ENCODE measurements around the gene LAMTOR4.

Gene LAMTOR4

DNA sequence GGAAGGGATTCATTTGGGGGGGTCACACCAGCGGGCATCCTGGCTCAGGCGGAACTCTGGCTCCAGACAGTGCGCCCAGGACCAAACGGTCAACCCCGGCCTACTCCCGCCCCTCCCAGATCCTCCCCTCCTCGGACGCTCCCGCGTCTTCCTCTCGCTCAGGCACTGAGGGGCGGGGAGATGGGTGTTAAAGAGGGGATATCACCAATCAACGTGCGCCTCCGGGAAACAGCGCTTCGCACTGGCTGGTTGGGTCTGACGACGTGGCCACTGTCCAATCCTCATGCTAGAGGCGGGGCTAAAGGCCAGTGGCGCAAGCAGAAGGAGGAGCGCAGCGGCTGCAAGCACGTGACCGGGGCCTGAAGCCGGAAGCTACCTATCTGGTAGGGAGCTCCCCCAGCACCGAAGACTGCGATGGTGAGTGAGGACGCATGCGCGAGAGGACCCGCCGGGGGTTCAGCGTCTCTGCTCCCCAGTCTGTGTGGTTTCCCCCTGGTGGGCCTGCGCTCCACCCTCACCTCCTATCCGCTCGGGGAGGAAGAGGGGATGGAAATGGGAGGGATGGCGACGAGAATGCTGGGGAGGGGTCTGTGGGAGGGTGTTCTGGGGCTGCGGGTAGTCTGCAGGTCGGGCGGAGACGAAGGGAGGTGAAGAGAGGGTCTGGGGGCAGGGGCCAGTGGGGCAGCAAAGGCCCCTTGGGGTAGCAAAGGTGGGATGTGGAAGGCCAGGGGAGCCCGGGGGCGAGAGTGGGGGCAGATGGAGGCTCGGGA, at the start of gene LAMTOR4:
LAMTOR4 (plus strand) TSS at position 360 of the 770 bp plus-strand sequence; CDS start at position 415, 55 bp downstream.
- peak; percentile 96 to 98 for DNase-seq

DNA sequence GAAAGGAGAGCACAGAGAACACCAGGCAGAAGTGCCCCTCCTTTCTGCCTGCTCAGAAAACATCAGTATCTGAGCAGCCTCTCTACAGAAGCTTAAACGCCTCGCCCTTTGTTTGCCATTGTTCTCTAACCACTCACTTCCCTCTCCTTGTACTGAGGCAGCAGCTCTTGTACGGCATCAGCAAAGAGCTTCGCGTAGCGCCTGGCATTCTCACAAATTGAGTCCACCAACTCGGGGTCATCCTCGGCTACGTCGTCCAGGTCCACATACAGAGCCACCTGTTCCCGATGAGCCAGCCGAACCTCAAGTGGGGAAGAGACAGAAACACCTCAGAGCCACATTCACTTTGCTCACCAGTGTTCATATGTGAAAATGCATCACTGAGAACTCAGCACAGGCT, 49.3 kb upstream of the LAMTOR4 start:
- no peak for DNase-seq

DNA sequence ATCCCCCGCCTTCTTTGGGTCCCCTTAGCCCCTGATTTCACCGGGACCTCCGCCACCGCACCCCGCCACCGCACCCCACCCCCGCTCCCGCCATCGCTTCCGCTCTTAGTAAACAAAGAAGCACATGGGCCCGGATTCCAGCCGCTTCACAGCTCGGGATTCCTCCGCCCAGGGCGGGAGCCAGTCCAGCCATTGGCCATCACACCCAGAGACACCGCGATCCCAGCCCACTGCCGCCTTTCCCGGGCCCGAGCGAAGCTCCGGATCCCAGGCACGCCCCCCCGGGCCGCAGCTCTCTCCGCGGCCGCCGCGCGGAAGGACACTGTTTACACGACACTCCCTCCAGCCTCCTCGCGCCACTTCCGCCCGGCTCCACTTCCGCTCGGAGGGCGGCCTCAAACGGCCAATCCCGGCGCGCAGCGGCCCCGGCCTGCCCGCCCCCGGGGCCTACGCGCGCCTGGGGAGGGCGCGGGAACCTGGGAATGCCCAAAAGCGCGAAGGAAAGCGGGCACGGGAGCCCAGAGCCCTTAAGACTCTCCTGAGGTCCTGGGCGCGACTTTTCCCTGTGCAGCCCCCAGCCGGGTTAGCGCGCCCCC, 48.2 kb upstream of the LAMTOR4 start:
- peak; percentile 84 to 88 for DNase-seq

DNA sequence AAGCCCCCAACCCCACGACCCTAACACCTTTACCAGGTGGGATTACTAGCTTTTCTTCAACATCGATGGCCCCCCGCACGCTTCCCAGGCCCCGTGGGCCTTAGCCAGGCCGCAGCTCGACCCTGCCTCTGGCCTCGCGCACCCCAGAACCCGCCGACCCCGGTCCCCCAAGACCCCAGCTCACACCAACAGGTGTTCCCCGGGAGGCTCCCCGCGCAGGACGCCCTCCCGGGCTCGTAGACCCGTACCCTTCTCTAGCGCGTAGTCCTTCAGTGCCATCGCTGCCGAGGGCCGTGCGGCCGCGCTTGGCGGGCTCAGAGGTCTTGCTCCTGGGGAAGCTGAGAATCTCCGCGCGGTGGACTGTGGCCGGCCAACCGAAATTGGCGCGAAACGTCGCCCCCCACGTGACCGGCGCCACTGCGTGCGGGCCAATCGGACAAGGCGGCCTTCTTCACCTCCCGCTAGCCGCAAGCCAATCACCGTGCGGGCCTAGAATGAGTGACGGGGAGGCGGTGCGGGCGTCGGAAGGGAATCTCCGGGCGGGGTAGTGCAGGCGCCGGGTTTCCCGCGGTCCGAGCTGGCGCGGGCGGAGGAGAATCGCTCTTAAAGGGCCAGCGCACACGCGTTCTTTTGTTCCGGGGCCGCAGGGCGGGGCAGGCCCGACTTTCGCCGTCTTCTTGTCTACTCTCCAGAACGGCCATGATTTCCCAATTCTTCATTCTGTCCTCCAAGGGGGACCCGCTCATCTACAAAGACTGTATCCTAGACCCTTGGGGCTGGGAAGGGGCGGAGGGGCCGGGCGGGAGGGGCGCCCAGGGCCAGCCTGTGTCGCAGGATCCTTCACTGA, 47.5 kb upstream of the LAMTOR4 start, which contains the start of the genes AP4M1 and MCM7:
AP4M1 (plus strand) TSS at position 628 of the 847 bp plus-strand sequence; CDS start at position 700, 72 bp downstream.
MCM7 (minus strand) TSS at position 382 of the 847 bp plus-strand sequence; CDS start at position 279, 103 bp downstream.
- DNase-seq: peak; percentile 92 to 93

DNA sequence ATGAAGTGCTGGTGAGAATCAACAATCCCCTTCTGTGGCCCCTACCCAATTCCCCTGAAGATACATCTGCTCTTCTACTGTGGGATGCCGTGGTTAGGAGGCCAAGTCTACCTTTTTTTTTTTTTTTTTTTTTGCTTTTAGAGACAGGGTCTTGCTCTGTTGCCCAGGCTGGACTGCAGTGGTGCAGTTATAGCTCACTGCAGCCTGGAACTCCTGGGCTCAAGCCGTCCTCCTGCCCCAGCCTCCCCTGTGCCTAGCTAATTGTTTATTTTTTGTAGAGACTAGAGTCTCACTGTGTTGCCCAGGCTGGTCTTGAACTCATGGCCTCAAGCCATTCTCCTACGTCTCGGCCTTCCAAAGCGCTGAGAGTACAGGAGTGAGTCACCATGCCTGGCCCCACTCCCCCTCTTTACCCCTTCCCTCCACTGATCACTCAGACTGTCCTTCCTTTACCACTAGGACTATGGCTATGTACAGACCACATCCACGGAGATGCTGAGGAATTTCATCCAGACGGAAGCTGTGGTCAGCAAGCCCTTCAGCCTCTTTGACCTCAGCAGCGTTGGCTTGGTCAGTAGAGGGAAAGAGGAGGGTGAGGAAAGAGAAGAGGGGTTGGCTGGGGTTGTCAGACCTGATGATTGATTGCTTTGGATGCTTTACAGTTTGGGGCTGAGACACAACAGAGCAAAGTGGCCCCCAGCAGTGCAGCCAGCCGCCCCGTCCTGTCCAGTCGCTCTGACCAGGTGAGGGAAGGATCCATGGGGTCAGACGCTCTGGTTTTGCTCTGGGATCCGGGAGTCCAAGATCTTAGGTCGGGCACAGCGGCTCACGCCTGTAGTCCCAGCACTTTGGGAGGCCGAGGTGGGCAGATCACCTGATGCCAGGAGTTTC, 45.5 kb upstream of the LAMTOR4 start:
- DNase-seq: no peak

DNA sequence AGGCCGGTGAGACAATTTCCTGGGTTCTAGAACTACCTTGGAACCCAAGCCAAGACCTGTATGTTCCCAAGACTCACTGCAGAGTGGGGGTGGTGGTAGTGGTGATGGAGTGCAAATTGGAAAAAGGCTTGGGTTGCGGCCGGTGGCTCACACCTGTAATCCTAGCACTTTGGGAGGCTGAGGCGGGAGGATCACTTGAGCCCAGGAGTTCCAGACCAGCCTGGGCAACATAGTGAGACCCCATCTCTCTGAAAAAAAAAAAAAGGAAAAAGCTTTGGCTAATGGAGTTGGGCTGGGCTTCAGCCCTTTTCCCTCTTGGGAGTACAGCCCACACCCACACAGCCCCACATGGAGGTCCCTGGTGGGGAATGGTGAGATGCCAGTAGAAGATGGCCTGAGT, 43.2 kb upstream of the LAMTOR4 start:
- DNase-seq: no peak

DNA sequence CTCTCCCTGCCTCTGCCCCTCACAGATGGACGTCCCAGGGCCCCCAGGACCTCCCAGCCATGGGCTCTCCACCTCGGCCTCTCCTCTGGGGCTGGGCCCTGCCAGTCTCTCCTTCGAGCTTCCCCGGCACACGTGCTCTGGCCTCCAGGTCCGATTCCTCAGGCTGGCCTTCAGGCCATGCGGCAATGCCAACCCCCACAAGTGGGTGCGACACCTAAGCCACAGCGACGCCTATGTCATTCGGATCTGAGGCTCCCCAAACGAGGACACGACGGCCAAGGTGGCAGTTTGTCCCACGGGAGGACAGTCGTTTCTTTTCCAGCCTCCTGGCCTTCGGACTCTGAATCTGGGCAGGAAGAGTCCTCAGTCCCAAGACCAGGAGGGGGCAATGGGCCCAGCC, 42.1 kb upstream of the LAMTOR4 start:
- no peak for DNase-seq

DNA sequence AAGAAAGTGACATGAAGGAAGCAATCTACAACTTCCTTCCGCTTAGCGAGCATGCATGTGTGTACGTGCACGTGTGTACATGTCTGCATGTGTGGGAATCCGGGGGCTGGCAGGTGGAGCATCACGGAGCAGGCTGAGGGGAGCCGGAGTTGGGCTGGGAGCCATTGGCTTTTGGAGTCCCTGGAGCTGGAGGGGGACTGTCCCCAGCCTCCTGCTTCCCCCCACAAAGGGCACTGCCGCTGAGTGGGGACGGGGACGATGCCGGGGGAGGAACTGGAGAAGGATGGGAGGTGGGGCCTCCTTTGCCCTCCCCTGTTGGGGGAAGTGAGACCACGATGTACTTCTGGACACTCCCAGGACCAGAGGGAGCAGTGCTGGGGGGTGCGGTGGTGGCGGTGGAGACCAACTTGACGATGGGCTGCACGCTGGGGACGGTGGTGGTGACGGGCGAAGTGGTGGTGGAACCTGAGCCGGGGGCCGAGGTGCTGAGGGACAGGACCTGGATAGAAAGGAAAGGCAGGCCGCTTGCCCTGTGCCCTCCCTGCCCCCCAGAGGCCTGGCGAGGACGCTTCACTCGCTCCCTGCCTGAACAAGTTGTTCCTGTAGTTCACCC, 41.5 kb upstream of the LAMTOR4 start:
- no peak for DNase-seq

DNA sequence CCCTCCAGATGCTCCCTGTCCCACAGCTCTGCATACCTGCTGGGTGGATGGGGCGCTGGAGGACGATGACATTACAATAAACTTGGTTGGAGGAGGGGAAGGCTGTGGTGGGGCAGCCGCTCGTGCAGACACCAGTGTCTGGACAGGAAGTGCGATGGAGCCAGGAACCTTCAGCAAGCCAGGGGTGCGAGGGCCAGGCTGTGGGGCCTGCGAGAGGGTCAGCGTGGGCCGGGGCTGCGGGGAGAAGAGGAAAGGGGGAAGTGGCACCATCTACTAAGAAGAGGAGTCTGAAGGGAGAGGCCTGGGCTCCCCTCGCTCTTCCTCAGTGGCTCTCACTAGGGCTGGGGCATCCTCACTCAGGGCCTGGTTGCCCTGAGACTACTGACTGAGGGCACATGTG, 40.8 kb upstream of the LAMTOR4 start:
- no peak for DNase-seq

DNA sequence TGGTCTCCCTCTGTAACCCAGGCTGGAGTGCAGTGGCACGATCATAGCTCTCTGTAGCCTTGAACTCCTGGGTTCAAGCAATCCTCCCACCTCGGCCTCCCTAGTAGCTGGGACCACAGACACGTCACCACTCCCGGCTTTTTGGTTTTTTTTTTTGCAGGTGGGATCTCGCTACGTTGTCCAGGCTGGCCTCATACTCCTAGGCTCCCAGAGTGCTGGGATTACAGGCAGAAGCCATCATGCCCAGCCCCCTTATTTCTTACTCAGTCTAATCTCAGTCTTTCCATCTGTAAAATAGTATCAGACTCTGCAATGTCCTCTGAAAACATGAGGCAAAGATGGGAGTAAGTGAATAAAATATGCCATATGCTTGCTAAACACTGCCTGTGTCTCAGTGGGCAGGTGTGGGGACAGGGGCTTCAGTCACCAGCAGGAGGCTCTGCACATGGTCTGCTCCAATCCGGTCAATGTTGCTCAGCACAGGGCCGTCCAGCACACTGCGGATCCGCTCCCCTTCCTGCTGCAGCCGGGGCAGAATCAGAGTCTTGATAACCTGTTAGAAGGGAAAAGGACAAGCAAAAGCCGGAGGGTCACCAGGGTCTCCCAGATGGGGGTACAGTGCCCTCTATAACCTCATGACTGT, 39.1 kb upstream of the LAMTOR4 start:
- DNase-seq: no peak

DNA sequence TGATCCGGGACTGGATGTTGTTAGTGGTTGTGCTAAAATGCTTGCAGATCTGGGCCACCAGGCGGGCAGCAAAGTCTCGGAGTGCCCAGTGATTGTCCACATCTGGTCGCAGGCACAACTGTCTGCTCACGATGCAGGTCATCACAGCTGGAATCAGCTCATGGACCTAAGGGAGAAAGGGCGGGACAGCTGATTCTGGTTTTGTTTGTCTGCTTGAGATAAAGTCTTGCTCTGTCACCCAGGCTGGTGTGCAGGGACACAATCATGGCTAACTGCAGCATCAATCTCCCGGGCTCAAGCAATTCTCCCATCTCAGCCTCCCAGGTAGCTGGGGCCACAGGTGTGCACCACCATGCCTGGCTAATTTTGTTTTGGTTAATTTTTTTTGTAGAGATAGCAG, 37.6 kb upstream of the LAMTOR4 start:
- DNase-seq: no peak

DNA sequence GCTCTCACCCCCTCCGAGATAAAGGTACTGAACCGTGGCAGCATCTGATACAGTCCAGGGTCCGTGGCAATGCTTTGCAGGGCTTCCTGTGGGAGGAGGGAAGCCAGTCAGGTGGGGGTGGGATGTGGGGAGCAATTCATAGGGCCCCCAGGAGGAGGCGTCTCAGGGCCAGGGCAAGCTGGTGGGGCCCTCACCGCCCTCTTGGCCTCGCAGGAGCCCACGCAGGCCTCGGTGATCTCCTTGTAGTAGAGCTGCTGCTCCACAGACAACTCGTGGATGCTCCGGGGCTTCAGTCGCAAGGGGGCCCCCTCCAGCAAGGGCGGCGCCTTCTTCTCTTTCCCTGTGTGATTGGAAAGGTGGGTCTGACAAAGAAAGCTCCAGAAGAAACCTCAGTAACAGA, 36.8 kb upstream of the LAMTOR4 start:
- no peak for DNase-seq

DNA sequence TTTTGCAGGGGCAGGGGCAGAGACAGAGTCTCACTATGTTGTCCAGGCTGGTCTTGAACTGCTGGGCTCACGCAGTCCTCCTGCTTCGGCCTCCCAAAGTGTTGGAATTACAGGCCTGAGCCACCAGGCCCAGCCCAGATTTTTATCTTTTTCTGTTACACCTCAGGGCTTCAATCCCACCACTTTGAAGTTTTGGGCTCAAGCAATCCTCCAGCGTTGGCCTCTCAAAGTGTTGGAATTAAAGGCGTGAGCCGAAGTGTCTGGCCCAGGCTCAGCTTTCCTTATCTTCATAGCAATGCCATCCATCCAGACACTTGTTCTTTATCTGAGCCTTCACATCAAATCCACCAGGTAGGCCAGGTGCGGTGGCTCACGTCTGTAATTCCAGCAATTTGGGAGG, 33.7 kb upstream of the LAMTOR4 start:
- DNase-seq: no peak

DNA sequence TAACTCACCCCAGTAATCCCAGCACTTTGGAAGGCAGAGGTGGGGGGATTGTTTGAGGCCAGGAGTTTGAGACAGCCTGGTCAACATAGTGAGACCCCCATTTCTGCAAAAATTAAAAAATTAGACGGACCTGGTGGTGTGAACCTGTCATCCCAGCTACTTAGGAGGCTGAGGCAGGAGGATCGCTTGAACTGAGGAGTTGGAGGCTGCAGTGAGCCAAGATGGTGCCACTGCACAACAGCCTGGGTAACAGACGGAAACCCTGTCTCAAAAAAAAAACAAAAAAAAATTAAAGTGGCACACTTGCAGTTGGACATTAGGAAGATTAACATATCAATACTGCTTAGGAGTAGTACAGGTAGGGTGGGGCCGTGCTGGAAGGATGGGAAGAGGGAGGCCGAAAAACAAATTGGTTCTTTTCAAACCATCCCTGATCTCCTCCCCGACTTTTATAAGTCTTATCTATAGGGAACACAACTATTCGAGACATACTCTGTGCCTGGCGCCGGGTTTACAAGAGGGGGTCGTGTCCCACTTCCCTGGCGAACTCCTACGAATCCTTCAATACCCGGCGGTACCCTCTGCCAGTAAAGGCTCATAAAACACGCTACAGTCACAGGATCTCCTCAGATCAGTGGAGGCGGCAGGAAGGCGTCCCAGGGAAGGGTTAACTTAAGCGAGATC, 30.2 kb upstream of the LAMTOR4 start:
- DNase-seq: no peak

DNA sequence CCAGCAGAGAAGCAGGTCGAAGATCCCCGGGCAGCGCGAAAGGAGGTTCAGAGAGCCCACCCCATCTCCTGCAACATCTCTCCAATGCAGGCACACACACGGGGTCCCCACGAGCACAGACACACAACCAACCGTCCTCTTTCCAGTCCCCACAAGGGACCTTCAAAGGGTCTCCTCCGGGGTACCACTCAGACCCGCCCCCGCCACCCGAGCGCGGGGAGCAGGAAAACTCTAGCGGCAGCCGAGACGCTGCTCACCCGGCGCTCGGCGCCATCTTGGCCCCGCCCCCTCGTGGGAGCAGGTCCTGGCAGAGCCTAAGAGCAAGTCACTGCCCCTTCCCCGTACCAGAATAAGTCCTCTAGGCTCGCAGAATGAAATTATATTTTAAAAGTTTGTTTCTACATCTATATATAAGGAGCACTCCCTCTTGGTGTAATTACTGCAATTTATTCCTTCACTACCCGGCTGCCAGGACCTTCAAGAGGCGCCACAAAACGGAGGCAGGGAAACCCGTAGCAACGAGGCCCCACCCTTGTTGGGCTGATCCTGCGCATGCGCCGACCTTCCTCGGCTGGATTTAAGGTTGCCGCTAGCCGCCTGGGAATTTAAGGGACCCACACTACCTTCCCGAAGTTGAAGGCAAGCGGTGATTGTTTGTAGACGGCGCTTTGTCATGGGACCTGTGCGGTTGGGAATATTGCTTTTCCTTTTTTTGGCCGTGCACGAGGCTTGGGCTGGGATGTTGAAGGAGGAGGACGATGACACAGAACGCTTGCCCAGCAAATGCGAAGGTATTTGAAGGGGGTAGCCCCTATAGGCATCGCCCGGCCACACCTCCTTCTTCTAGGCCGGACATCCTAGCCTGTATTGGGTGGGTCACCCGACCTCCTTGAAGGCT, 29.4 kb upstream of the LAMTOR4 start, which contains the start of the genes CNPY4 and TAF6:
CNPY4 (plus strand) TSS at position 563 of the 898 bp plus-strand sequence; CDS start at position 674, 111 bp downstream.
TAF6 (minus strand) TSS at position 287 of the 898 bp plus-strand sequence. CDS start 5,149 bp downstream, outside the sequence.
- DNase-seq: peak; percentile 95 to 97

DNA sequence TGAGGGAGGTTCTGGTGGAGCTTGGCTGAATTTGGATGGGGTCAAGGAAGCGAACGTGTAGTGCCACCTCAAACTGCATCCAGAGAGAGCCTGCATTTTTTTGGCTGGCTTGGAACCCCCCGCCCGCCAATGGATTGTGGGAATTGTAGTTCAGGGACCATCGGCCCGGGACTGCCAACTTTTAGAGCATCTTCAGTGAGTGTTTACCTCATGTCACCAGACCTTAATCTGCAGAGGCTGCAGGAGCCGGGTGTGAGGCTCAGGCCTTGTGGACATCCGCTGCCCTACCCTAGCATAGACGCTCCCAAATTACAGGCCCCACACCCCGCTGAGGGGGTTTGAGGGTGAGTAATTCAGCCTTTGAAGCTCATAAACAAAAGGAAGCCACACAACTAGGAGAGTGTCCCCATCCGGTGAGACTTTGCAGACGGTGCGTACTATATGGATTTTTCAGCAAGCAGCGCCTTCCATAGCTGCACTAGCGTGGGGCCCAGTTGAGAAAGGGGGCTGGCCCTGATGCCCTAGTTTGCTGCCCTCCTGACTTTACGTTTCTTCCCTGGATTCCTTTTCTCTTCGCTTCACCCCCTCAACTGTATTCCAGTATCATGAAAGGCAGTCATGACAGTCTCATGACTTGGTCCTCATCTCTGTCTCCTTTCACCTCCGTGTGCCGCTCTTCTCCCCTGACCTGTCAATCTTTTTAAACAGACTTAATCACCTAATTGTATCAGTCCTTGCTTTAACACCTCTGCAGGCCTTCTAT, 28.6 kb upstream of the LAMTOR4 start:
- peak; percentile 62 to 65 for DNase-seq

DNA sequence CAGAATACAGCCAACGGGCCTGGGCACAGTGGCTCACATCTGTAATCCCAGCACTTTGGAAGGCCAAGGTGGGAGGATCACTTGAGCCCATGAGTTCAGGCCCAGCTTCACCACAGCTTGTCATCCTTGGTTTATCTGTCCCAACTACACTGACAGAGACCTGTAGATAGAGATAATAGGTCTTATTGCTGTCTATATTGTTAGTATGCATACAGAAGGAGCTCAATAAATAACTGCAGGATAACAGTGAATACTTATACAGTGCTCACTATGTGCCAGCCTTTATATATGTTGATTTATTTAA, 28.0 kb upstream of the LAMTOR4 start:
- no peak for DNase-seq

DNA sequence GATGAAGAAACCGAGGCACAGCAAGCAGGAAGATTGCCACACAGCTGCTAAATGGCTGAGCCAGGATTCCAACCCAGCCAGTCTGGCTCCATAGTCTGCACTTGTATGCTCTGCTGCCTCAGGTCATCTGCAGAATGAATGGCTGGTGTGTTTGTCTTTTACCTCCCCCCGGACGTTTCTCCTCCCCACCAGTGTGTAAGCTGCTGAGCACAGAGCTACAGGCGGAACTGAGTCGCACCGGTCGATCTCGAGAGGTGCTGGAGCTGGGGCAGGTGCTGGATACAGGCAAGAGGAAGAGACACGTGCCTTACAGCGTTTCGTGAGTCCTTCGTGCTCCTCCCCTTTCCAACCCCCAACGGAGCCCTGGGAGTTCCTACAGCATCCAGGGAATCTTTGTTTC, 26.7 kb upstream of the LAMTOR4 start:
- no peak for DNase-seq

DNA sequence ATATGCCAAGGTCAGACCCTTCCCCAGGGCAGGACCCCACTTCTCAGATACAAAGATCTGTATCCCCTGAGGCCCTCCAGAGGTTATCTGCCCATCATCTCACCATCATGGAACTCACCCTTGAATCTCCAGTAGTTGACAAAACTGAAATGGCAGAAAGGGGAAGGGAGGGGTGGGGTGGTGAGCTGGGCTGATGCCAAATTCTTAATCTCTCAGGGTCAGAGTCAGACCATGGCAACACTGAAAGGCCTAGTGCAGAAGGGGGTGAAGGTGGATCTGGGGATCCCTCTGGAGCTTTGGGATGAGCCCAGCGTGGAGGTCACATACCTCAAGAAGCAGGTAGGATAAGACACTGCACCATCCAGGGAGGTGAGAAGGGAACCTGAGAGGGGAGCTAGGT, 26.1 kb upstream of the LAMTOR4 start:
- DNase-seq: no peak
